ENCODE data around the gene PDGFA. TPM values are rescaled to one million over a fixed set of nuclear protein-coding genes. Genes with fewer than 3 reads are reported as not detected.

The PDGFA gene
- total and polyA plus RNA-seq, 12 donors, result 2.9 to 28.6 (median 13.6) TPM

- TF ChIP-seq POLR2A (IDR thresholded peaks at IDR 0.05), result no peak
- TF ChIP-seq CTCF (IDR thresholded peaks at IDR 0.05), result no peak
- DNase-seq, result peak in 2 of 7 donors; percentile 0 to 1
- intact Hi-C loops (cut with DNase I), result loop anchor here in 1 of 2 donors (10.0 kb wide), 1 partner anchor 57 kb away; no protein-coding TSS in a partner anchor
- H3K4me1 ChIP-seq (replicated peaks in 1 of 2), result peaks cover 0 to 4% of the 10 kb centered on the region in 2 donors
- H3K27me3 ChIP-seq, result no peaks in the 10 kb centered on the region
- 80 to 86% (median 84%) methylated on average over 5 of the region's 5 CpGs for WGBS, 4 donors
- H3K4me3 ChIP-seq, result no peak overlapping the region
- H3K27ac ChIP-seq, result peak overlapping the region in 1 of 5 donors; percentile 30
- H3K36me3 ChIP-seq (replicated peaks in 1 of 2), result no peaks in the 10 kb centered on the region
- H3K9me3 ChIP-seq (replicated peaks in 1 of 3), result no peaks in the 10 kb centered on the region
Observed at GRCh38 chr7:467856-468545, 51.6 kb downstream of the PDGFA start.

- intact Hi-C loops (cut with DNase I), result loop anchor here in 1 of 2 donors (10.0 kb wide), 1 partner anchor 57 kb away; no protein-coding TSS in a partner anchor
- Histone ChIP-seq H3K9me3 (replicated peaks in 1 of 3) (no peaks in the 10 kb centered on the region), H3K27me3 (no peaks in the 10 kb centered on the region), H3K36me3 (replicated peaks in 1 of 2) (no peaks in the 10 kb centered on the region), H3K4me1 (replicated peaks in 1 of 2) (peaks cover 0 to 4% of the 10 kb centered on the region in 2 donors), H3K27ac (no peak overlapping the region), H3K4me3 (no peak overlapping the region)
- TF ChIP-seq CTCF (IDR thresholded peaks at IDR 0.05) (no peak), POLR2A (IDR thresholded peaks at IDR 0.05) (no peak)
- DNase-seq, result peak in 2 of 7 donors; percentile 4 to 13
- 83 to 91% (median 87%) methylated on average over 3 of the region's 3 CpGs for WGBS, 4 donors
Observed at GRCh38 chr7:467393-467828, 52.2 kb downstream of the PDGFA start.

- H3K9me3 ChIP-seq (replicated peaks in 1 of 3), result no peaks in the 10 kb centered on the region
- intact Hi-C loops (cut with DNase I), result loop anchor here in 1 of 2 donors (10.0 kb wide), 1 partner anchor 58 kb away; no protein-coding TSS in a partner anchor
- no peak overlapping the region for H3K4me3 ChIP-seq
- DNase-seq, result peak in 4 of 7 donors; percentile 3 to 9 (median 6)
- no peaks in the 10 kb centered on the region for H3K27me3 ChIP-seq
- no peak overlapping the region for H3K27ac ChIP-seq
- H3K36me3 ChIP-seq (replicated peaks in 1 of 2), result no peaks in the 10 kb centered on the region
- TF ChIP-seq POLR2A (IDR thresholded peaks at IDR 0.05) (no peak), CTCF (IDR thresholded peaks at IDR 0.05) (no peak)
- H3K4me1 ChIP-seq (replicated peaks in 1 of 2), result peaks cover 0 to 2% of the 10 kb centered on the region in 2 donors
- WGBS, 4 donors, result 88 to 95% (median 92%) methylated on average over 9 of the region's 9 CpGs
Observed at GRCh38 chr7:466465-467191, 53.0 kb downstream of the PDGFA start.

- Histone ChIP-seq H3K4me1 (replicated peaks in 1 of 2) (no peaks in the 10 kb centered on the region), H3K9me3 (replicated peaks in 1 of 3) (no peaks in the 10 kb centered on the region), H3K36me3 (replicated peaks in 1 of 2) (no peaks in the 10 kb centered on the region), H3K4me3 (no peak overlapping the region), H3K27me3 (no peaks in the 10 kb centered on the region), H3K27ac (no peak overlapping the region)
- WGBS, 4 donors, result 86 to 93% (median 93%) methylated on average over 17 of the region's 17 CpGs
- no peak for TF ChIP-seq POLR2A (IDR thresholded peaks at IDR 0.05)
- TF ChIP-seq CTCF (IDR thresholded peaks at IDR 0.05), result no peak
- intact Hi-C loops (cut with DNase I), result loop anchor here in 1 of 2 donors (10.0 kb wide), 1 partner anchor 59 kb away; no protein-coding TSS in a partner anchor
- DNase-seq, result peak in 4 of 7 donors; percentile 3 to 6 (median 4)
Observed at GRCh38 chr7:465710-466400, 53.8 kb downstream of the PDGFA start.
